RWPE2 (cell line): ENCODE measurements around the gene FKBP15.
"Not testable (repeated sequence)": the region's sequence is repeated elsewhere in the genome, so short reads cannot be mapped to it uniquely, and the experiment has no call there.

Experiments used
- ATAC-seq: fragments of 200-7000 bp; cut with Tn5 transposase; 3 replicates; pipeline ENCODE4 v1.9.1; 2021; ENCODE audit warnings: low read depth
- DNase-seq: peaks from one replicate; pipeline ENCODE4 v3.0.0-alpha.2; 2020; ENCODE audit warnings: low spot score
- H3K27ac ChIP-seq: fragments of 450-650 bp; 2 replicates; pipeline ENCODE4 v1.5.1; 2017; ENCODE audit warnings: mild to moderate bottlenecking; ENCODE audit not compliant: poor library complexity, severe bottlenecking
- H3K27me3 ChIP-seq: fragments of 250-450 bp; sonication (Bioruptor Pico); 2 replicates; pipeline ENCODE4 v1.5.1; 2021; ENCODE audit warnings: mild to moderate bottlenecking, moderate library complexity; ENCODE audit not compliant: insufficient read depth, poor library complexity, severe bottlenecking
- H3K36me3 ChIP-seq: fragments of 250-450 bp; sonication (Bioruptor Pico); 2 replicates; pipeline ENCODE4 v1.5.1; 2020; ENCODE audit warnings: low read depth, mild to moderate bottlenecking, moderate library complexity
- H3K4me1 ChIP-seq: fragments of 250-450 bp; sonication (Bioruptor Pico); 2 replicates; pipeline ENCODE4 v1.5.1; 2021; ENCODE audit warnings: mild to moderate bottlenecking, moderate library complexity; ENCODE audit not compliant: insufficient read depth, poor library complexity, severe bottlenecking
- H3K4me3 ChIP-seq: fragments of 250-450 bp; sonication (Bioruptor Pico); 2 replicates; pipeline ENCODE4 v1.5.1; 2021; ENCODE audit warnings: mild to moderate bottlenecking, moderate library complexity; ENCODE audit not compliant: severe bottlenecking
- H3K9me3 ChIP-seq: fragments of 250-450 bp; sonication (Bioruptor Pico); 2 replicates; pipeline ENCODE4 v1.5.1; 2021; ENCODE audit warnings: mild to moderate bottlenecking, moderate library complexity; ENCODE audit not compliant: severe bottlenecking
- CTCF ChIP-seq: fragments of 450-650 bp; IDR thresholded peaks from one replicate; pipeline ENCODE4 v1.5.1; 2017; ENCODE audit warnings: mild to moderate bottlenecking, moderate library complexity; ENCODE audit not compliant: poor library complexity, severe bottlenecking

The FKBP15 gene

GRCh38 chr9:113255438-113255837 lies 34.4 kb upstream of the FKBP15 start:
- ATAC-seq: no peak
- no peaks in the 10 kb centered on the region for H3K4me1 ChIP-seq
- no peak for TF ChIP-seq CTCF
- H3K27me3 ChIP-seq: no peaks in the 10 kb centered on the region
- peaks cover 26% of the 10 kb centered on the region for H3K36me3 ChIP-seq
- H3K4me3 ChIP-seq: no peak overlapping the region
- no peak overlapping the region for H3K27ac ChIP-seq
- DNase-seq: no peak
- H3K9me3 ChIP-seq: no peaks in the 10 kb centered on the region

- no peak for ATAC-seq
- TF ChIP-seq CTCF: no peak
- Histone ChIP-seq H3K4me1 (no peaks in the 10 kb centered on the region), H3K36me3 (peaks cover 23% of the 10 kb centered on the region), H3K27ac (no peak overlapping the region), H3K4me3 (no peak overlapping the region), H3K27me3 (no peaks in the 10 kb centered on the region), H3K9me3 (no peaks in the 10 kb centered on the region)
- no peak for DNase-seq
These were observed 33.9 kb upstream of the FKBP15 start for GRCh38 chr9:113254991-113255390.

- ATAC-seq: no peak
- Histone ChIP-seq H3K4me1 (no peaks in the 10 kb centered on the region), H3K4me3 (no peak overlapping the region), H3K27me3 (no peaks in the 10 kb centered on the region), H3K9me3 (no peaks in the 10 kb centered on the region), H3K27ac (no peak overlapping the region), H3K36me3 (no peaks in the 10 kb centered on the region; the same call in none of the 2 replicates)
- no peak for DNase-seq
- no peak for TF ChIP-seq CTCF
These were observed 29.7 kb upstream of the FKBP15 start for GRCh38 chr9:113250807-113251206.

- not testable (repeated sequence) for H3K4me1 ChIP-seq, H3K27ac ChIP-seq, H3K27me3 ChIP-seq, H3K9me3 ChIP-seq, H3K36me3 ChIP-seq, ATAC-seq, H3K4me3 ChIP-seq, DNase-seq
These were observed 28.6 kb upstream of the FKBP15 start for GRCh38 chr9:113249661-113250060.

- no peak for ATAC-seq
- Histone ChIP-seq H3K27me3 (no peaks in the 10 kb centered on the region), H3K4me1 (no peaks in the 10 kb centered on the region), H3K27ac (no peak overlapping the region), H3K9me3 (no peaks in the 10 kb centered on the region), H3K36me3 (no peaks in the 10 kb centered on the region; the same call in 1 of the 2 replicates), H3K4me3 (no peak overlapping the region)
- no peak for DNase-seq
- TF ChIP-seq CTCF: no peak
These were observed 26.6 kb upstream of the FKBP15 start for GRCh38 chr9:113247640-113248039.
